ENCODE results near the gene EPHA1. TPM values are rescaled to one million over a fixed set of nuclear protein-coding genes. Genes with fewer than 3 reads are reported as not detected.

The EPHA1 gene
- total and polyA plus RNA-seq, 2 experiments from 2014 or later, result 60.7 to 154 TPM

GRCh38 chr7:143373255-143373794 lies 35.3 kb downstream of the EPHA1 start:
- H3K36me3 ChIP-seq (ENCODE audit: insufficient read depth), result no peaks in the 10 kb centered on the region
- no peaks in the 10 kb centered on the region for H3K27me3 ChIP-seq (ENCODE audit: insufficient read depth)
- no peaks in the 10 kb centered on the region for H4K20me1 ChIP-seq (replicated peaks; ENCODE audit: insufficient read depth)
- peaks cover 6% of the 10 kb centered on the region for H3F3A ChIP-seq (replicated peaks; ENCODE audit: low read depth)
- H3K27ac ChIP-seq (ENCODE audit: low read depth), result no peak overlapping the region
- H3K9me2 ChIP-seq (ENCODE audit: insufficient read depth), result peaks cover 6% of the 10 kb centered on the region; the same call in 1 of the 2 replicates
- TF ChIP-seq STAT1 (IDR thresholded peaks at IDR 0.05; ENCODE audit: unreplicated experiment) (no peak), ZNF462 (CRISPR knock-in tag; IDR thresholded peaks at IDR 0.05) (no peak), REST (IDR thresholded peaks at IDR 0.05; ENCODE audit: unreplicated experiment) (no peak), CTCF (conservative IDR thresholded peaks at IDR 0.05; ENCODE audit: low read depth in 2 of 2) (peak; percentile 45 to 68), EZH2 (IDR thresholded peaks at IDR 0.05; ENCODE audit: low read depth, unreplicated experiment) (no peak)
- no peak overlapping the region for H3K4me2 ChIP-seq
- Mint-ChIP-seq H3K27me3 (ENCODE audit: insufficient read depth, low read depth, poor library complexity) (peaks cover 6% of the 10 kb centered on the region), H3K36me3 (ENCODE audit: low read depth) (0 out of 3 replicates have a peak, but pooled peaks cover 2% of the 10 kb centered on the region), H3K4me1 (peaks cover 51% of the 10 kb centered on the region), H3K4me3 (no peak overlapping the region), H3K9me3 (no peaks in the 10 kb centered on the region; the same call in 2 of the 3 replicates), H3K27ac (no peak overlapping the region)
- H3K4me1 ChIP-seq (ENCODE audit: insufficient read depth), result peaks cover 46% of the 10 kb centered on the region
- H2AFZ ChIP-seq, result no peak overlapping the region
- H3K79me2 ChIP-seq (replicated peaks; ENCODE audit: insufficient read depth), result no peaks in the 10 kb centered on the region
- ATAC-seq (peak; percentile 17; the same call in 2 of the 3 replicates), DNase-seq (ENCODE audit: low spot score) (no peak)
- H3K4me3 ChIP-seq, result no peak overlapping the region

Measured in GM23338 (cell line).